K562 (cell line): ENCODE measurements around the gene SAXO1. TPM values are rescaled to one million over a fixed set of nuclear protein-coding genes. Genes with fewer than 3 reads are reported as not detected.

Source experiments
- ATAC-seq: fragments of 200-7000 bp; cut with Tn5 transposase; 3 replicates; pipeline ENCODE4 v1.9.1; 2020; ENCODE audit warnings: moderate library complexity
- BruUV-seq: library from RNA; stranded (reverse); fragments of 400-500 nt; replicated peaks from 2 replicates; lab custom pipeline; 2021; lab: Mats Ljungman, UMichigan
- CTCF ChIA-PET: fragments of 300-600 bp; formaldehyde crosslinking; extraction: SDS; loops from one replicate; lab custom pipeline; 2021; ENCODE audit warnings: low intra/inter-chr PET ratio; lab: Yijun Ruan, JAX
- POLR2A ChIA-PET: fragments of 300-600, 350-650 bp; sonication (Branson Sonifier 250); formaldehyde crosslinking; extraction: SDS; loops from one replicate; lab custom pipeline; 2021; ENCODE audit warnings: antibody characterized with exemption, inconsistent platforms; lab: Yijun Ruan, JAX
- DNase-seq, 4 experiments: peaks; one replicate each; pipeline versions ENCODE4 v3.0.0 to v3.0.0-alpha.2; 2011 to 2018; ENCODE audit warnings: low spot score in 3 of 4, mixed read lengths in 3 of 4; ENCODE audit errors: extremely low read depth in 1 of 4
- FAIRE-seq: peaks from 2 replicates; lab custom pipeline; 2011; peaks lifted over from hg19 to GRCh38; lab: Jason Lieb, UNC
- H2AFZ ChIP-seq: 2 replicates; pipeline ENCODE4 v1.6.0; 2011; ENCODE audit warnings: low read depth, low read length, control low read depth, inconsistent platforms
- H3K27ac ChIP-seq: fragments of 200-600 bp; 3 replicates; pipeline ENCODE4 v1.8.0; 2011; ENCODE audit warnings: low read depth, mild to moderate bottlenecking, control low read depth, inconsistent platforms, low read length, moderate library complexity, mixed read lengths; ENCODE audit errors: extremely low read depth
- H3K27me3 ChIP-seq, 2 experiments: fragments of 300-600 bp in 1 of 2; 2 replicates in 1 of 2; 3 replicates in 1 of 2; pipeline versions ENCODE4 v1.6.0 to v1.8.0; 2011; ENCODE audit warnings: inconsistent platforms in 2 of 2, low read length in 2 of 2, mild to moderate bottlenecking in 1 of 2, mixed read lengths in 1 of 2, moderate library complexity in 1 of 2; ENCODE audit not compliant: control insufficient read depth in 2 of 2, insufficient read depth in 2 of 2
- H3K36me3 ChIP-seq: fragments of 300-600 bp; 3 replicates; pipeline ENCODE4 v1.8.0; 2011; ENCODE audit warnings: mild to moderate bottlenecking, low read length, inconsistent platforms; ENCODE audit not compliant: control insufficient read depth, insufficient read depth
- H3K4me1 ChIP-seq, 2 experiments: fragments of 200-600 bp in 1 of 2; replicated peaks in 1 of 2; 2 replicates in 1 of 2; 3 replicates in 1 of 2; pipeline versions ENCODE4 v1.5.1 to v1.8.0; 2011; ENCODE audit warnings: inconsistent platforms in 2 of 2, low read length in 2 of 2, mild to moderate bottlenecking in 1 of 2, mixed read lengths in 1 of 2, moderate library complexity in 1 of 2; ENCODE audit not compliant: control insufficient read depth in 2 of 2, insufficient read depth in 2 of 2
- H3K4me2 ChIP-seq: 2 replicates; pipeline ENCODE4 v1.6.1; 2011; ENCODE audit warnings: low read length, control low read depth, inconsistent platforms, mixed read lengths; ENCODE audit not compliant: insufficient read depth
- H3K4me3 ChIP-seq: fragments of 200-600 bp; sonication (generic), shearing (Covaris generic); 2 replicates; pipeline ENCODE4 v1.5.1; 2016; ENCODE audit warnings: control low read depth, inconsistent platforms
- H3K79me2 ChIP-seq: fragments of 200-600 bp; 3 replicates; pipeline ENCODE4 v1.8.0; 2011; ENCODE audit warnings: low read length, inconsistent platforms; ENCODE audit not compliant: control insufficient read depth, insufficient read depth
- H3K9ac ChIP-seq, 2 experiments: 2 replicates each; pipeline versions ENCODE4 v1.6.0 to v1.6.1; 2011; ENCODE audit warnings: low read depth in 2 of 2, low read length in 2 of 2, control low read depth in 1 of 2, inconsistent platforms in 1 of 2, mild to moderate bottlenecking in 1 of 2, mixed read lengths in 1 of 2; ENCODE audit not compliant: insufficient read depth in 1 of 2
- H3K9me1 ChIP-seq: one replicate; pipeline ENCODE4 v1.6.0; 2011; ENCODE audit warnings: inconsistent platforms, mild to moderate bottlenecking, low read length, moderate library complexity; ENCODE audit not compliant: control insufficient read depth, insufficient read depth
- H3K9me3 ChIP-seq: replicated peaks from 2 replicates; pipeline ENCODE4 v1.5.1; 2011; ENCODE audit warnings: low read depth, low read length, inconsistent platforms; ENCODE audit not compliant: control insufficient read depth, insufficient read depth
- H4K20me1 ChIP-seq: replicated peaks from 2 replicates; pipeline ENCODE4 v1.6.1; 2011; ENCODE audit warnings: low read length, inconsistent platforms, mixed read lengths; ENCODE audit not compliant: control insufficient read depth, insufficient read depth
- ATF7 ChIP-seq: fragments of 450-650 bp; IDR thresholded peaks from 2 replicates; pipeline ENCODE4 v1.7.1; 2014; ENCODE audit warnings: mild to moderate bottlenecking, moderate library complexity
- CCNT2 ChIP-seq: IDR thresholded peaks from 2 replicates; pipeline ENCODE4 v1.6.1; 2011; ENCODE audit warnings: borderline replicate concordance, low read depth, mild to moderate bottlenecking, moderate library complexity, mixed read lengths, low read length; ENCODE audit not compliant: insufficient read length; ENCODE audit errors: extremely low read depth
- EWSR1 ChIP-seq: fragments of 450-650 bp; IDR thresholded peaks from 2 replicates; pipeline ENCODE4 v1.6.1; 2018; ENCODE audit warnings: borderline replicate concordance, mild to moderate bottlenecking, low read depth, moderate library complexity; ENCODE audit not compliant: partially characterized antibody
- HNRNPUL1 ChIP-seq: fragments of 200-400 bp; formaldehyde crosslinking; IDR thresholded peaks from 2 replicates; pipeline ENCODE4 v1.6.1; 2017; ENCODE audit warnings: low read length
- KAT2B ChIP-seq: IDR thresholded peaks from one replicate; pipeline ENCODE4 v1.6.1; 2012; ENCODE audit warnings: low read depth, mild to moderate bottlenecking, control low read depth, inconsistent platforms, low read length, moderate library complexity
- NCOA2 ChIP-seq, 2 experiments: fragments of 450-650 bp; IDR thresholded peaks; 2 replicates each; pipeline ENCODE4 v1.6.1; 2018; ENCODE audit warnings: mild to moderate bottlenecking in 2 of 2, moderate library complexity in 1 of 2; ENCODE audit not compliant: partially characterized antibody in 2 of 2
- SAFB2 ChIP-seq: fragments of 200-400 bp; formaldehyde crosslinking; IDR thresholded peaks from 2 replicates; pipeline ENCODE4 v1.6.1; 2018; ENCODE audit warnings: borderline replicate concordance, low read length, low read depth, moderate library complexity; ENCODE audit not compliant: severe bottlenecking
- WHSC1 ChIP-seq: IDR thresholded peaks from one replicate; pipeline ENCODE4 v1.6.1; 2012; ENCODE audit warnings: low read length, control low read depth, inconsistent platforms
- ZNF165 ChIP-seq: fragments of 250-450 bp; sonication (Bioruptor Pico); IDR thresholded peaks from 2 replicates; pipeline ENCODE4 v1.4.0; 2020; ENCODE audit warnings: borderline replicate concordance
- ZNF239 ChIP-seq: fragments of 250-450 bp; sonication (Bioruptor Pico); IDR thresholded peaks from 2 replicates; pipeline ENCODE4 v1.4.0; 2020; ENCODE audit warnings: mild to moderate bottlenecking
- WGBS: fragments of 100-300 bp; shearing (Covaris generic); methylation state at CpG from one replicate; pipeline ENCODE4 v1.1.6; 2016; ENCODE audit warnings: low coverage, mixed read lengths; ENCODE audit not compliant: insufficient coverage; ENCODE audit errors: missing lambda C conversion rate; 5-methylcytosine and 5-hydroxymethylcytosine counted together
- in situ Hi-C: fragments of 300-500 bp; cut with MboI; formaldehyde crosslinking; loops from 4 replicates; pipeline ENCODE4 v1.15.0; 2018; ENCODE audit warnings: inconsistent platforms, mixed read lengths
- intact Hi-C: fragments of 100-400 bp; cut with micrococcal nuclease; formaldehyde crosslinking; loops from 2 replicates; pipeline ENCODE4 v1.14.2; 2022
- polyA plus RNA-seq, 8 experiments: library from polyadenylated mRNA; depleted of rRNA in 4 of 8; stranded (reverse) in 5 of 8; unstranded in 3 of 8; fragments of >200 nt; fragmentation: Nextera tagmentation in 2 of 8; fragmentation: Illumina TruSeq in 1 of 8; extraction: Ambion mirVana in 2 of 8; extraction: Trizol in 1 of 8; gene quantifications; 2 replicates each; pipeline versions ENCODE4 v1.2.1 to v1.2.3, GENCODE V29; 2011 to 2014; ENCODE audit warnings: inconsistent platforms in 1 of 8, missing spikeins in 1 of 8
- total RNA-seq, 7 experiments: library from RNA; depleted of rRNA in 6 of 7; stranded (reverse); fragments of >200 nt in 6 of 7; fragmentation: Illumina TruSeq in 2 of 7; extraction: Trizol in 2 of 7; gene quantifications; 2 replicates each; pipeline versions ENCODE4 v1.2.1 to v1.2.3, GENCODE V29; 2011 to 2021; ENCODE audit warnings: low replicate concordance in 1 of 7
- TF ChIP-seq, protein P1 (sequence below): fragments of 250-450 bp; sonication (Bioruptor Pico); IDR thresholded peaks from 2 replicates; pipeline ENCODE4 v1.4.0; 2020; ENCODE audit warnings: mild to moderate bottlenecking, moderate library complexity
- TF ChIP-seq, protein P2 (sequence below), 3 experiments: fragments of 200-800 bp in 1 of 3; sonication (Bioruptor generic) in 1 of 3; sonication (generic) in 1 of 3; formaldehyde crosslinking in 1 of 3; IDR thresholded peaks; 2 replicates each; pipeline versions ENCODE4 v1.6.1 to v1.8.0; 2016 to 2022; ENCODE audit warnings: mild to moderate bottlenecking in 2 of 3, missing compliant biosample characterization in 2 of 3, missing genetic modification characterization in 2 of 3, missing genetic modification reagents in 1 of 3
- TF ChIP-seq, protein P3 (sequence below): fragments of 450-650 bp; IDR thresholded peaks from 2 replicates; pipeline ENCODE4 v1.6.1; 2017; ENCODE audit warnings: mild to moderate bottlenecking, moderate library complexity
- TF ChIP-seq, protein P4 (sequence below): sonication (generic); formaldehyde crosslinking; IDR thresholded peaks from 2 replicates; pipeline ENCODE4 v1.8.1; 2023; ENCODE audit warnings: mild to moderate bottlenecking, missing genetic modification reagents, moderate library complexity
- TF ChIP-seq, protein P5 (sequence below): fragments of 250-450 bp; sonication (Bioruptor Pico); IDR thresholded peaks from 2 replicates; pipeline ENCODE4 v1.5.0; 2020; ENCODE audit warnings: mild to moderate bottlenecking

Gene SAXO1
- total and polyA plus RNA-seq, 9 of the 15 experiments (the other 6 are each of a cell fraction or from before 2014, with no cell fraction given): 0.04 TPM; not detected in 8

DNA sequence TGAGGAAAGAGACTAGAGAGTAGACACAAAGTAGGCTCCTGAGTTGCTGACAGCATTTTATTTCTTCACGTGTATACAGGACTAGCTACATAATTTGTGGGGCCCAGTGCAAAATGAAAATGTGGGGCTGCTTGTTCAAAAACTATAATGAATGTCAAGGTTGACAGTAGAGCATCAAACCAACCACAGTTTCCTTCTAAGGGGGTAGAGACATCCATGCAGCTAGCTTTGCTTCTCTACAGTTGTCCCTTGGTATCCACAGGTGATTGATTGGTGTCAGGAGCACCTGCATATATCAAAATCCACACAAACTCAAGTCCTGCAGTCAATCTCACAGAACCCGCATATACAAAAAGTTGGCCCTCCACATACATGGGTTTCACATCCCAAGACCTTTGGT, 129.6 kb downstream of the SAXO1 start:
- Histone ChIP-seq H3K4me3 (no peak overlapping the region), H3K27ac (no peak overlapping the region), H3K27me3 (no peaks in the 10 kb centered on the region), H3K9ac (no peak overlapping the region), H2AFZ (no peak overlapping the region), H3K4me1 (no peaks in the 10 kb centered on the region), H3K9me3 (no peaks in the 10 kb centered on the region), H3K9me1 (no peaks in the 10 kb centered on the region), H3K79me2 (no peaks in the 10 kb centered on the region), H3K36me3 (no peaks in the 10 kb centered on the region), H3K4me2 (no peak overlapping the region), H4K20me1 (no peaks in the 10 kb centered on the region)
- BruUV-seq: no TSS peak
- ChIA-PET POLR2A (no interaction called here), CTCF (no interaction called here)
- in situ Hi-C loops: no loop called here
- no peak for ATAC-seq
- intact Hi-C loops: no loop called here
- no peak for FAIRE-seq
- WGBS: 0% methylated on average over 2 of the region's 2 CpGs
- no peak for DNase-seq
- TF ChIP-seq CCNT2 (no peak), WHSC1 (no peak), EWSR1 (no peak), ZNF239 (CRISPR knock-in tag) (no peak), NCOA2 (IDR thresholded peaks at IDR 0.05; ENCODE audit: partially characterized antibody in 2 of 2) (no peak), ZNF165 (CRISPR knock-in tag) (no peak), HNRNPUL1 (no peak), SAFB2 (no peak), KAT2B (no peak), ATF7 (no peak)
- TF ChIP-seq, protein P1, sequence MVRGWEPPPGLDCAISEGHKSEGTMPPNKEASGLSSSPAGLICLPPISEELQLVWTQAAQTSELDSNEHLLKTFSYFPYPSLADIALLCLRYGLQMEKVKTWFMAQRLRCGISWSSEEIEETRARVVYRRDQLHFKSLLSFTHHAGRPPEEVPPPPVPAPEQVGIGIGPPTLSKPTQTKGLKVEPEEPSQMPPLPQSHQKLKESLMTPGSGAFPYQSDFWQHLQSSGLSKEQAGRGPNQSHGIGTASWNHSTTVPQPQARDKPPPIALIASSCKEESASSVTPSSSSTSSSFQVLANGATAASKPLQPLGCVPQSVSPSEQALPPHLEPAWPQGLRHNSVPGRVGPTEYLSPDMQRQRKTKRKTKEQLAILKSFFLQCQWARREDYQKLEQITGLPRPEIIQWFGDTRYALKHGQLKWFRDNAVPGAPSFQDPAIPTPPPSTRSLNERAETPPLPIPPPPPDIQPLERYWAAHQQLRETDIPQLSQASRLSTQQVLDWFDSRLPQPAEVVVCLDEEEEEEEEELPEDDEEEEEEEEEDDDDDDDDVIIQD (CRISPR knock-in tag): no peak
- TF ChIP-seq, protein P2, sequence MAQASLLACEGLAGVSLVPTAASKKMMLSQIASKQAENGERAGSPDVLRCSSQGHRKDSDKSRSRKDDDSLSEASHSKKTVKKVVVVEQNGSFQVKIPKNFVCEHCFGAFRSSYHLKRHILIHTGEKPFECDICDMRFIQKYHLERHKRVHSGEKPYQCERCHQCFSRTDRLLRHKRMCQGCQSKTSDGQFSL (CRISPR knock-in tag; IDR thresholded peaks at IDR 0.05): no peak
- TF ChIP-seq, protein P2 (tag; IDR thresholded peaks at IDR 0.05): no peak
- TF ChIP-seq, protein P3, sequence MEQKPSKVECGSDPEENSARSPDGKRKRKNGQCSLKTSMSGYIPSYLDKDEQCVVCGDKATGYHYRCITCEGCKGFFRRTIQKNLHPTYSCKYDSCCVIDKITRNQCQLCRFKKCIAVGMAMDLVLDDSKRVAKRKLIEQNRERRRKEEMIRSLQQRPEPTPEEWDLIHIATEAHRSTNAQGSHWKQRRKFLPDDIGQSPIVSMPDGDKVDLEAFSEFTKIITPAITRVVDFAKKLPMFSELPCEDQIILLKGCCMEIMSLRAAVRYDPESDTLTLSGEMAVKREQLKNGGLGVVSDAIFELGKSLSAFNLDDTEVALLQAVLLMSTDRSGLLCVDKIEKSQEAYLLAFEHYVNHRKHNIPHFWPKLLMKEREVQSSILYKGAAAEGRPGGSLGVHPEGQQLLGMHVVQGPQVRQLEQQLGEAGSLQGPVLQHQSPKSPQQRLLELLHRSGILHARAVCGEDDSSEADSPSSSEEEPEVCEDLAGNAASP: no peak
- TF ChIP-seq, protein P4, sequence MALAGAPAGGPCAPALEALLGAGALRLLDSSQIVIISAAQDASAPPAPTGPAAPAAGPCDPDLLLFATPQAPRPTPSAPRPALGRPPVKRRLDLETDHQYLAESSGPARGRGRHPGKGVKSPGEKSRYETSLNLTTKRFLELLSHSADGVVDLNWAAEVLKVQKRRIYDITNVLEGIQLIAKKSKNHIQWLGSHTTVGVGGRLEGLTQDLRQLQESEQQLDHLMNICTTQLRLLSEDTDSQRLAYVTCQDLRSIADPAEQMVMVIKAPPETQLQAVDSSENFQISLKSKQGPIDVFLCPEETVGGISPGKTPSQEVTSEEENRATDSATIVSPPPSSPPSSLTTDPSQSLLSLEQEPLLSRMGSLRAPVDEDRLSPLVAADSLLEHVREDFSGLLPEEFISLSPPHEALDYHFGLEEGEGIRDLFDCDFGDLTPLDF (CRISPR knock-in tag): no peak
- TF ChIP-seq, protein P5, sequence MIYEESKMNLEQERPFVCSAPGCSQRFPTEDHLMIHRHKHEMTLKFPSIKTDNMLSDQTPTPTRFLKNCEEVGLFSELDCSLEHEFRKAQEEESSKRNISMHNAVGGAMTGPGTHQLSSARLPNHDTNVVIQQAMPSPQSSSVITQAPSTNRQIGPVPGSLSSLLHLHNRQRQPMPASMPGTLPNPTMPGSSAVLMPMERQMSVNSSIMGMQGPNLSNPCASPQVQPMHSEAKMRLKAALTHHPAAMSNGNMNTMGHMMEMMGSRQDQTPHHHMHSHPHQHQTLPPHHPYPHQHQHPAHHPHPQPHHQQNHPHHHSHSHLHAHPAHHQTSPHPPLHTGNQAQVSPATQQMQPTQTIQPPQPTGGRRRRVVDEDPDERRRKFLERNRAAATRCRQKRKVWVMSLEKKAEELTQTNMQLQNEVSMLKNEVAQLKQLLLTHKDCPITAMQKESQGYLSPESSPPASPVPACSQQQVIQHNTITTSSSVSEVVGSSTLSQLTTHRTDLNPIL (CRISPR knock-in tag): no peak
